ENCODE measurements around the gene ARHGAP23.

ARHGAP23 gene

DNA sequence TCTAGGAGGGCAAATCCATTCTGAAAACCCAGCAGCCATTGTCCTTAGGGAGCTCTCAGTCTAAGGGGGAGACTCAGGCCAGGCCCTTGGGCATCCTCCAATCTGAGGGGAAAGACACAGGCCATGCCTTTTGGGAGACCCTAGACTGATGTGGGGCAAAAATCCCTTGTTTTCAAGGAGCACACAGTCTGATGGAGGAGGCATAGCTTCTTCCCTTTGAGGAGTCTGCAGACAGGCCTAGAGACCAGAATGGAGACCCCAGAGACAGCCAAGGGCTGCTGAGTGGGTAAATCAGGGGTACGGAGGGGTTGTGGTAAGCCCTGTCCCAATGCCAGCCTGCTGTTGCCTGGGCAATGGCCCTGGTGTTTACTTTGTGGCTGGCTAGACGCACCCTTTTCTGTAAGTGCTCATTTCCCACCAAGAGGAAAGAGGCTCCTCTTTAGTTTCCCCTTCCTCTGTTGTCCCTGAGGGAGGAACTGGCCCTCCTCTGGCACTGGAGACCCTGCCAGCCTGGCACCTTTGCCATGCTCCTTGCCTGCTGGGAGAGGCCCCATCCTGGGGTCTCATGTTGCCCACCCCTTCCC is 19.3 kb downstream of the ARHGAP23 start:
- TF ChIP-seq, protein P1, sequence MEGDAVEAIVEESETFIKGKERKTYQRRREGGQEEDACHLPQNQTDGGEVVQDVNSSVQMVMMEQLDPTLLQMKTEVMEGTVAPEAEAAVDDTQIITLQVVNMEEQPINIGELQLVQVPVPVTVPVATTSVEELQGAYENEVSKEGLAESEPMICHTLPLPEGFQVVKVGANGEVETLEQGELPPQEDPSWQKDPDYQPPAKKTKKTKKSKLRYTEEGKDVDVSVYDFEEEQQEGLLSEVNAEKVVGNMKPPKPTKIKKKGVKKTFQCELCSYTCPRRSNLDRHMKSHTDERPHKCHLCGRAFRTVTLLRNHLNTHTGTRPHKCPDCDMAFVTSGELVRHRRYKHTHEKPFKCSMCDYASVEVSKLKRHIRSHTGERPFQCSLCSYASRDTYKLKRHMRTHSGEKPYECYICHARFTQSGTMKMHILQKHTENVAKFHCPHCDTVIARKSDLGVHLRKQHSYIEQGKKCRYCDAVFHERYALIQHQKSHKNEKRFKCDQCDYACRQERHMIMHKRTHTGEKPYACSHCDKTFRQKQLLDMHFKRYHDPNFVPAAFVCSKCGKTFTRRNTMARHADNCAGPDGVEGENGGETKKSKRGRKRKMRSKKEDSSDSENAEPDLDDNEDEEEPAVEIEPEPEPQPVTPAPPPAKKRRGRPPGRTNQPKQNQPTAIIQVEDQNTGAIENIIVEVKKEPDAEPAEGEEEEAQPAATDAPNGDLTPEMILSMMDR (conservative IDR thresholded peaks at IDR 0.05; ENCODE audit: low read depth) = no peak
- ChIA-PET POLR2A (ENCODE audit: low non-redundant PET) (interaction anchor here (0.6 kb wide), 1 partner anchor 34 kb away, joined by 12 read pairs; no protein-coding TSS in a partner anchor), CTCF (interaction anchor here (0.7 kb wide), 1 partner anchor 28 kb away, joined by 3 read pairs; no protein-coding TSS in a partner anchor)
- H3K27ac ChIP-seq = peak overlapping the region; percentile 99
- DNase-seq (ENCODE audit: low spot score) = no peak

DNA sequence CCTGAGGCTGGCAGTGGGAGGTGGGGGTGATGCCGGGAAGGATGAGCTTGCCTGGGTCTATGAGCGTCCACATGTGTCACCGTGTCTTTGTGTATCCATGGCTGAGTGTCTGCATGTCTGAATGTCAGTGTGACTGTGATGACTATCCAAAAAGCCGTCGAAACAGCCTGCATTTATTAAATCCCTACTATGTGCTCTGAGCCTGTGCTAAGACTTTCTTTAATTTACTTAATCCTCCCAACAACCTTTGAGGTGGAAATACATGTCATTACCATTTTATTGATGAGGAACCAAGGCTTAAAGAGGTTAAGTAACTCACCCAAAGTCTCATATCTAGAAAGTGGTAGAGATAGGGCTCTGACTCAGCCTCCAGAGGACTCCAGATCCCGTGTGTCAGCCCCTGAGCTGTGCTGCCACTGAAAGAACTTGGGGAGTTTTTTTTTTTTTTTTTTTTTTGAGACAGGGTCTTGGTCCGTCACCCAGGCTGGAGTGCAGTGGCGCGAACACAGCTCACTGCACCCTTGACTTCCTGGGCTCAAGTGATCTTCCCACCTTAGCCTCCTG is 20.0 kb downstream of the ARHGAP23 start:
- no peak for DNase-seq (ENCODE audit: low spot score)
- POLR2A ChIA-PET (ENCODE audit: low non-redundant PET) = interaction anchor here (0.6 kb wide), 1 partner anchor 16 kb away, joined by 8 read pairs; no protein-coding TSS in a partner anchor
- CTCF ChIA-PET = no interaction called here
- TF ChIP-seq, protein P1 (conservative IDR thresholded peaks at IDR 0.05; ENCODE audit: low read depth) = no peak
- H3K27ac ChIP-seq = peak overlapping the region; percentile 99

DNA sequence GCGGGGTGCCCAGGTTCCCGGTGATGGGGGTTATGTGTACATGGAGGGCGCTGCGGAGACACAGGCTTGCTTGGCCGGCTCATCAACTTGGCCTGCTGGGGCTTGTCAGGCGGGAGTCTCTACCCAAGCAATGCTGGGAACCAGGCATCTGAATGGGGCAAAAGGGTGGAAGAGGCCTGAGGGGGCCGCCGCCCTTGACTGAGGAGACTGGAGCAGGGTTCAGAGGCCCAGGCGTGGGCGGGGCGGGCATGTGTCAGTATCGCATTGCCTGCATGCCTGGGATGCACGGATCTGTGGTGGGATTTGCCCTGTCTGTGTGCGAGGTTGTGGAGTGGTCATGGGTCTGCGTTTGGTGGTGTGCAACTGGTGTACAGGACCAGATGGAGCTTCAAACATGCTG is 21.1 kb downstream of the ARHGAP23 start:
- TF ChIP-seq, protein P1 (conservative IDR thresholded peaks at IDR 0.05; ENCODE audit: low read depth) = no peak
- CTCF ChIA-PET = no interaction called here
- POLR2A ChIA-PET (ENCODE audit: low non-redundant PET) = no interaction called here
- DNase-seq (ENCODE audit: low spot score) = peak; percentile 86
- H3K27ac ChIP-seq = peak overlapping the region; percentile 99

DNA sequence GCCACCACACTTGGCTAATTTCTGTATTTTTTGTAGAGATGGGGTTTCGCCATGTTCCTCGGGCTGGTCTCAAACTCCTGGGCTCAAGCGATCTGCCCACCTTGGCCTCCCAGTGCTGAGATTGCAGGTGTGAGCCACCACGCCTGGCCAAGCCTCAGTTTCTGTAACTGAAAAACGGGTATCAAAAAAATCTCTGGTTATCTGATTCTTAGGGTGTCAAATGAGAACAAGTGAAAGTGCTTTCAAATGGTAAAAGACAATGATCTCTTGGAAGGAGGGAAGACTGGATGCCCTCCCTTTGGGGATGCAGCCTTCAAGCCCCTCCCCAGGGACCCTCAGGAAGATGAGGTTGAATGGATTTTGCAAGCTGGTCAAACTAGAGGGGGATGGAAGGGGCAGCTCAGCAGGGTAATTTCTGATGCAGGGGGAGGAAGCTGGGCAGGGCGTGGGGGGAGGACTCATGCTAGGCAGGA is 22.3 kb downstream of the ARHGAP23 start:
- peak overlapping the region; percentile 99 for H3K27ac ChIP-seq
- ChIA-PET POLR2A (ENCODE audit: low non-redundant PET) (interaction anchor here (0.9 to 1.0 kb wide), 2 partner anchors 13 to 99 kb away, joined by 3 read pairs; partner anchors contain the start of gene SOCS7), CTCF (interaction anchor here (0.9 kb wide), 1 partner anchor 101 kb away, joined by 3 read pairs; no protein-coding TSS in a partner anchor)
- TF ChIP-seq, protein P1 (conservative IDR thresholded peaks at IDR 0.05; ENCODE audit: low read depth) = no peak
- DNase-seq (ENCODE audit: low spot score) = no peak

DNA sequence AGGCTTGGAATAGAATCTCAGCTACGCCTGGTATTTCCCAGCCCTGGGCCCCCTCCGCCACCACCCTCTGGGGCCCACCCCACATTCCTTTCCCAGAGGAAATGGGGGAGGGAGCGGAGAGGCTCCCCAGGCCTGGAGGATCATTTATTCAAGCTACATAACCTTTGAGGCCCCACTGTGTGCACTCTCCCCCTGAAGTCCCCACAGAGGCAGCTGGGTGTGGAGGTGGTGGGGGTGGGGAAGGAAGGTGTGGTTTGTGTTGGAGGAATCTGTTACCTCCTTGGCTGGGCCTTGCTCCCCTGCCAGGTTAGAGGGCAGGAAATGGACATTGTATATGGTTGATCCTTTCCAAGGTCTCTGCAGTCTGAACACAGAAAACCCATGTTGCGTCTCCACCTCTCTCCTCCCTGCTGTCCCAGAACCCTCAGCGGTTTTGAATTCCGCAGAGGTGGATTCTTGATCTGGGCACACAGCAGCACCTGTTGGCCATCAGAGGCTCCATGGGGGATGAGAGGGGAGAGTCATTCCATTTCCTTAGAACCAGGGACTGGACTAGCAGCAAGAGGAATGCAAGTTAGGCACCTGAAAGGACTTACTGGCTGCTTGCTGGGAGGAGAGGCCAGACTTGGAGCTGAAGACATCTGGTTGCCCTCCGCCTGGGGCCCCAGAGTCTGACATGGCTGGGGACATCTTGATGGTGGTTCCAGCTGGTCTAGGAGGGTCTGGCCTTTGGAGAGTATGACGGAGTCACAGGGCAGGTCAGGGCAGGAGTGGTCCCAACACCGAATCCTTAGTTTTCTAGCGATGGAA is 23.0 kb downstream of the ARHGAP23 start:
- peak; percentile 90 for DNase-seq (ENCODE audit: low spot score)
- ChIA-PET POLR2A (ENCODE audit: low non-redundant PET) (interaction anchor here (1.0 kb wide), 1 partner anchor 100 kb away, joined by 3 read pairs; the partner anchor contains the start of gene SOCS7), CTCF (interaction anchor here (0.6 to 0.9 kb wide), 3 partner anchors 29 to 102 kb away, joined by 3 to 4 read pairs (median 3); no protein-coding TSS in a partner anchor)
- TF ChIP-seq, protein P1 (conservative IDR thresholded peaks at IDR 0.05; ENCODE audit: low read depth) = no peak
- H3K27ac ChIP-seq = peak overlapping the region; percentile 99

Data from RWPE1 (cell line).